NCI-H526 (cell line): ENCODE measurements around the gene MAGI1.
"Not testable (repeated sequence)": the region's sequence is repeated elsewhere in the genome, so short reads cannot be mapped to it uniquely, and the experiment has no call there.

ENCODE experiments used
- DNase-seq, 2 experiments: peaks; one replicate each; lab custom pipeline; 2025; lab: John Stamatoyannopoulos, UW

MAGI1 gene

GRCh38 chr3:65532215-65532614 is 506.5 kb downstream of the MAGI1 start:
- DNase-seq, result no peak

DNA sequence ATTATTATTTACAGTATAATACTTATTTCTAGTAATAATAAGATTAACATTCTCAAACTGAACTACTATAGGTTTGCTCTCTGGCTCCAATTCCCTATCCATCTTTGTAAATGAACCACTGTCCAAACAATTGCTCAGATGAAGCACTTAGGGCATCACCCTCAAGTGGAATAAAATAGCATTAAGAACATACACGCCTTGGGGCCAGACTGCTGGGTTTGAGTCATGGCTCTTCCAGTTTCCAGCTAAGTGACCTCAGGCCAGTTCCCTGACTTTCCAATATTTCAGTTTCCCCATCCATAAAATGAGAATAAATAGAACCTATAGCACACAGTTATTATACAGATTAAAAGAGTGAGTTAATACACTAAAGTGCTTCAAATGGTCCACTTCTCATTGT is 507.2 kb downstream of the MAGI1 start:
- no peak for DNase-seq

GRCh38 chr3:65526656-65527055 is 512.1 kb downstream of the MAGI1 start:
- no peak for DNase-seq

- no peak for DNase-seq
Measured at GRCh38 chr3:65524584-65524983, 514.1 kb downstream of the MAGI1 start.

DNA sequence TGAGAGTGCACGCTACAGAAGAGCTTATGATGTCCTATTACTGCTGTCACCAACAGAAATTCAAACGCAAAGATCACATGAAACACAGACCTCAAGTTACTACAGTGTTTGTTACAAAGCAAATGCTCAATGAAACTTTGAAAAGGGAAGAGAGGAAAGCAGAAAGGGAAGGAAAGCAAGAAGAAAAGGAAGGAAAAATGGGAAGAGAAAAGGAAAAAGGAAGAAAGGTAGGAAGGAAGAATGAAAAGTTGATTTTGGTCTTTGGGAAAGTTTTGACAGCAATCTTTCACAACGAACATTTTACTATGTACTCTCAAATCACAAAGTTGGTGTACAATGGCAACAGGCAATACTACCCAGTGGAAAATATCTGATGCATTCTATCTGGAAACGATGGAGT is 514.8 kb downstream of the MAGI1 start:
- DNase-seq, result no peak

- DNase-seq, result no peak
Measured at GRCh38 chr3:65521032-65521431, 517.7 kb downstream of the MAGI1 start.

GRCh38 chr3:65516998-65517397 is 521.7 kb downstream of the MAGI1 start:
- no peak for DNase-seq

GRCh38 chr3:65514317-65514716 is 524.4 kb downstream of the MAGI1 start:
- not testable (repeated sequence) for DNase-seq

- not testable (repeated sequence) for DNase-seq
Measured at GRCh38 chr3:65509423-65509794, 529.3 kb downstream of the MAGI1 start.

- DNase-seq, result no peak
Measured at GRCh38 chr3:65508750-65509422, 529.8 kb downstream of the MAGI1 start.

DNA sequence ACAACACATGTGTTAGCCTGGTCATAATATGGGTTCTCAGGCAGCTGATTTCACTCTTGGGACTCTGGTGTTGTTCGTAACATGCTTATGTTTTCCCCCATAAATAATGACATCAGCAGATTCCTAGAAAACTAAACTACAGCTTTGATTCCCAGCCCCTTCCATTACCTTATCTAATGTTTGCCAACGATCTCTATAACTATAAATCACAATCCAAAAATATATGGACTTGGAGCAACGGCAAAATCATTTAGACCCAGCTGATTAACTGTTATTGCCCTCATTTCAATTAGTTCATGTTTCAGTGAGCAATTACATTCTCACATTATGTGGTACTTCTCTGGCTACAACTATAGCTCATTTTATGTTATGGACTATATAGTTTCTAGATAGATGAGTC is 531.3 kb downstream of the MAGI1 start:
- DNase-seq, result no peak

DNA sequence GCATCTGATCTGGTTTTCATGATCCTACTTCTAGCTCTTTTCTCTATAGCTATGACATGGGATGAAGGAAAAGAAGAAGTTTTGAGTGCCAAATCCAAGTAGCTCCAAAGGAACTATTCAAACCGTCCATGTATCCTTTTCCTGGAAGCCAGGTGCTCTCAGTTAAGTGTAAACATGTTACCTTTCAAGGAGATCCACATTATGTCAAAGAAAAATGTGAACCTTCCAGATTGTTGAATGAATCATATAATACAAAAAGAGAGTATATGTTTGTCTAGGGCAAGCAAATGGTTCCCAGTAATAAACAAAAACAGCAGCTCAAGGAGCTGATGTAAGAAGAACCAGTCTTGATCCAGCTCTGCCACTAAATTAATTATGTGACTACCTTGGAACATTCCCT is 534.9 kb downstream of the MAGI1 start:
- no peak for DNase-seq

GRCh38 chr3:65502526-65502925 is 536.2 kb downstream of the MAGI1 start:
- no peak for DNase-seq

DNA sequence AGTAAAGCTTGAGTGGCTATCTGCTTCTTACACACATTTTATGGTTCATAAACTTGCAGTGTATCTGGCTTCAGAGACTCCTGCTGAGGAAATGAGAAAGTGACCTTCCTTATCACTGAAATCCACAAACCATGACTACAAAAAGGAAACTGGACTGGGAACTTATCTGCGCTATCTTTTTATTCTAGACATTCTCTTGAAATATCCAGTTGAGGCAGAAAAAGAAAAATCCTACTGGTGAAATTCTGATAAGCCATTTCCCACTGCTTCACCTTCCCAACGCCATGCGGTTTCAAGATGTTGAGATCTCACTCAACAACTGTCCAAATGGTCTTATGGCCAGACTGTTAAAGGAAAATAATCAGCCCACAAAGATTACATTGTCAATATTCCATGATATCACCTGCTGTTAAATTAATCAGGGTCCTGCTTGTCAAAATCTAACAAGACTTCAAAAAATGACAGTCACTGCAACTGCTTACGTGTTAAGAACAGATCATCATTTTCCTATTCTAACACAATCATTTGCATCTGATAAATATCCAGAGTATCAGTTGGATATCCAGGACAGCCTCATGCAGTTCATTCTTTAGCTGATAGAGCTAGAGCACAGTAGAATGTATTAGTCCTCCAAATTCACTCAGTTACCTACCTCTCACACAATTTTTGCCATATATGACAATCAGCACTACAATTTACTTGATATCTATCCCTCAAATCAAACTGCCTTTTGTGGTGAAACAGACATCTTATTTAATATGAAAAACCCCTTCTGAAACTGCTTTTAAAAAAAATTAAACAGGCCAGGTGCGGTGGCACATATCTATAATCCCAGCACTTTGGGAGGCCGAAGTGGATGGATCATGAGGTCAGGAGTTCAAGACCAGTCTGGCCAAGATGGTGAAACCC is 538.1 kb downstream of the MAGI1 start:
- peak; percentile 78 to 86 for DNase-seq

- DNase-seq, result no peak
Measured at GRCh38 chr3:65497846-65498245, 540.9 kb downstream of the MAGI1 start.

DNA sequence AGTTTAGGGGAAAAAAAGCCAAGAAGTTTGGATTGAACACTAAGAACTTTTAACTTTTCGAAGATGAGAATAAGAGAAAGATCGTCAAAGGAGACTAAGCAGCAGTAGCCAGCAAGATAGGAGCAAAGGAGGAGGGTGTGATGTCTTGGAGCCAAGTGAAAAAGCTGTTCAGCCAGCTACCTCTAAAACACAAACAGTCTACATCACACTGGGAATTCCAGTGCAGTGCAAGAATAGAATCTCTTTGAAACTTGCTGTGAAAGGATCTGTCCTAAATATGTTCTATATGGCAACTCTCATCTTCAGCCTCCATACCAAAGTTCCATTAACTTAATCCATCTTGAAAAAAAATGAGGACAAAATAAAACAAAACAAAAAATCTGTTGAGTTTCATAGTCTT is 541.5 kb downstream of the MAGI1 start:
- no peak for DNase-seq

- DNase-seq, result no peak
Measured at GRCh38 chr3:65493938-65494337, 544.8 kb downstream of the MAGI1 start.

- DNase-seq, result no peak
Measured at GRCh38 chr3:65493371-65493882, 545.3 kb downstream of the MAGI1 start.

DNA sequence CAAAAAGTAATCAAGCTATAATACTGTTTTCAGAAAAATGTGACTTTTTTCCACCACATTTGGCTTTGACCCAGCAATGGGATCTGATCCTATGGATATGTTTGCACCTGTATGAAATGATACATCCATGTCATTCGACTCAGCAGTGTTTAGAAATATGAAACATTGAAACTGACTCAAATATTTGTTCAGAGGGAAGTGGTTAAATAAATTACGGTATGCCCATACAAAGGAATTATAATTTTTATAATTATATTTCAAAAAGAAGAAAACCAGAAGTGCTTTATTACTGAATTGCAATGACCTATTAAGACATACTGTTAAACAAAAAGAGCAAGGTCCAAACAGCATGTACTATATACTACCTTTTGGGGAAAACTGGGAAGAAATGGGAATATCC is 546.5 kb downstream of the MAGI1 start:
- DNase-seq, result no peak

DNA sequence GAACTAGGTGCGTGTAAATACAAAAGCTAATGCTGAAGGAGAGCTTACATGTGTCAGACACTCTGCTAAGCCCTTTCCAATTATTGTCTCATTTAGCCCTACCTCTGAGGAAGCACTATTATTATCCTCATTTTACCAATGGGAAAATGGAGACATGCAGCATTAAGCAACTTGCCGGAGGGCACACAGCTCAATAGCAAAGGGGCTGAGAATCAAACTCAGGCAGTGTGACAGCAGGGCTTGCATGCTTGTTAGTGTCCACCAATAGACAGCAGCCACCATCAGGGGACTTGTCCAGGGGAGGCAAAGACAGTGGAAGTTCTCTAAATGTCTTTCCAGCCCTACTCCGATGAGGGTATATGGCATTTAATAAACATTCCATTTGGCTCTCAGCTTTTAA is 548.6 kb downstream of the MAGI1 start:
- DNase-seq, result peak in 1 of 2 experiments; percentile 7

GRCh38 chr3:65489253-65489652 is 549.5 kb downstream of the MAGI1 start:
- DNase-seq, result no peak

DNA sequence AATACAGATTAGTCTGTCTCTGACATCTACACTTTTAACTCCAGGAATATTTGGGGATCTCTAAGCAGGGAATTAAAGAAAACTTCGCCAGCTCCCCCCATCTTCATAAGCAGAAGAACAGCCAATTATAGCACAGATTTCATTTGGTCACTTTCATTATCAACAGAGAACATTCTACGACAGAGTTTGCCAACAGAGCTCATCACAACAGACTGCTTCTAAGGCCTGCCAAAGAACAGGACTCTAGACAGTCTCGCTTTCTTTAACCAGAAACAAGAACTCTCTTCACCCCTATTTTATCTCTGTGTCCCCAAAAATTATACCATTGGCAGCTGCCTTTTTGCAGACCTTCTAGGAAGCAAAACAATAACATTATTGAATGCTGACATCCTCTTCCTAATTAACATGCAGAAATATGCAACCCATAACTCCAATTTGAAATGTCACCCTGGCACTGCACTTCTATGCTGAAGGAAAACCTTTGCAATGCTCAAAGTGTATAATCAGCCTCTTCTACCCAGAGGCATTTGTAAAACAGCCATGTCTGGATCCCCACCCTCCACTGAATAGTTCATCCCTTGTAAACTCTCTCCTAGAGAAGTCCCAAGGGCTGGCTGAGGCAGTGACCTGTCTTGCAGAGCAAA is 552.8 kb downstream of the MAGI1 start:
- no peak for DNase-seq

DNA sequence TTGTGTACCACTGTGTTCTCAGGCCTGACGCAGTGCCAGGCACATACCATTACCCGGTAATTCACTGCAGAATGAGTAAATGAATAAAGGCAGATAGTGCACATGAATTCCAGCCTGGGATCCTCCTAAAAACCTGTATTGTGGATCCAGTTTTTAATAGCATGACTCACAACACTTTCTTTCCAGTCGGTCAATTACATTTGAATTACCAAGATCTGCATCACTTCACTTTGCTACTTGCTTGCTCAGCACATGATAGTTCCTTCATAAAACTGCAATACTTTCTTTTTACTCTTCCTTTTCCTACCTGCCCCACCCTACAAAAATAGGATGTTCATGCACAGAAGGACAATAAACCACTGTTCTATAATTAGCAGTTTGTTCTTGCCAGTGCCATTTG is 553.8 kb downstream of the MAGI1 start:
- no peak for DNase-seq
